Right renal cortex interstitium (tissue), 3 donors: Measurements from ENCODE around the gene TM4SF1. TPM values are rescaled to one million over a fixed set of nuclear protein-coding genes. Genes with fewer than 3 reads are reported as not detected.

ENCODE experiments used
- DNase-seq, 3 donors: peaks; one replicate each; pipeline ENCODE4 v3.0.0-alpha.2; 2013; ENCODE audit warnings: low read depth in 3 of 3, low spot score in 2 of 3
- polyA plus RNA-seq, 3 donors: library from polyadenylated mRNA; unstranded; fragments of 120-200 nt; gene quantifications; one replicate each; pipeline ENCODE4 v1.2.1, GENCODE V29; 2013; ENCODE audit not compliant: insufficient read length in 3 of 3

The TM4SF1 gene, protein sequence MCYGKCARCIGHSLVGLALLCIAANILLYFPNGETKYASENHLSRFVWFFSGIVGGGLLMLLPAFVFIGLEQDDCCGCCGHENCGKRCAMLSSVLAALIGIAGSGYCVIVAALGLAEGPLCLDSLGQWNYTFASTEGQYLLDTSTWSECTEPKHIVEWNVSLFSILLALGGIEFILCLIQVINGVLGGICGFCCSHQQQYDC
- 10 to 100 TPM; 68.7 to 79.2 (median 70.3) TPM for polyA plus RNA-seq

DNA sequence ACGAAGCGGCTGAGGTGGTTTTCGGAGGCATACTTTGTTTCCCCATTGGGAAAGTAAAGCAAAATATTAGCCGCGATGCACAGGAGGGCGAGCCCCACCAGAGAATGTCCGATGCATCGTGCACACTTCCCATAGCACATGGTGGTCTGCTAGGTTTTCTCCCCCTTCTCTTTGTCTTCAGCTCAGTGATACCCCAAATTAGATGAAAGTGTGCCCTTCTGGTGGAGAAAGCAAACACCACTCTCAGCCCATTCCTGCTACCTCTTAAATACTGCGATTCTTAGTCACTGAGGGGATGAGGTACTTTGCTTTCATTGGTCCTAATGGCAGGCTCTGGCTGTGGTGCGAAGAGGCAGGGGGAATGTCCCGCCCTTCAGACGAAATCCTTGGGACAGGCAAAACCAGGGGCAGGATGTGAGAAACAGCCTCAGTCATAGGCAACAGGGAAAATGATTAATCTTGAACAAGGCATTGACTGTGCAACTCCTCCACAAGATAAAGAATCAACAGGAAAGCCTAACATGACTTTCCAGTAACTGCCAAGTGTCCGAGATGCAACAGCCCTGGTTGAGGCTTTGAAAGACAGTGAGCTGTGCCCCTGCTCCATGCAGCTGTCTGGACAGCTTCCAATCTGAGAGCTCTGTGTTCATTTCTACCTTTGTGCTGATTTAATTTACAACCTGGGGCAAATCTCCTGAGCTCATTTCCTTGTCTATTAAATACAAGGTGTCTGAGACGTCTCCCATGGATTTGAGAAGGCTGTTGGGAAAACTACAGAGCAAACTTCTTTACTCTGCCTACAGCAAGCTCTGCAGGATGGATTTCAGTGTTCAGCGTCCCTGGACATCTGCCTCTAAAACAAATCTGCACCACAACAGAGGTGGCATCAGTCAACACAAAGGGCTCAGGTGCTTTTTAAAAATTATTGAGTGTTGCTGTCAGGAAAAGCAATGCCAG is at the start of gene TM4SF1:
TSS of gene TM4SF1 (minus strand) at position 242 of the 957 bp plus-strand sequence. CDS start at position 140, 102 bp downstream.
- DNase-seq = no peak

DNA sequence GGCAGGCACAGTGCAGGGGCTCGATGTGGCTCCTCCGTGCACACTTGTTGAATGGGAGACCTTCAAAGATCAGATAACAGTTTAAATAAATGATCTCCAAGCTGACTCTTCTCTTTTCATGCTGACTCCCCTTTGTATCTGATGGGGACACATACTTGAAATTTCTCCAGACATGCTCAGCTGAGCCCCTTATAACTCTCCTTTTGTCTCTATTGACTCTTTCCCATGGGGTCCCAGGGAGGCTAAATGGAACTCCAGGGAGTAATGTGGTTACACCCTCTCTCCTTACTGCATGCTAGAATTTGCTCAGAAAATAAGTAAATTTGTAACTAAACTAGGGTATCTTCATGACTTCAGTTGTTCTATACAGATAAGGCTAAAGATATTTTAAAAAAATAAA is 48.9 kb upstream of the TM4SF1 start:
- no peak for DNase-seq

DNA sequence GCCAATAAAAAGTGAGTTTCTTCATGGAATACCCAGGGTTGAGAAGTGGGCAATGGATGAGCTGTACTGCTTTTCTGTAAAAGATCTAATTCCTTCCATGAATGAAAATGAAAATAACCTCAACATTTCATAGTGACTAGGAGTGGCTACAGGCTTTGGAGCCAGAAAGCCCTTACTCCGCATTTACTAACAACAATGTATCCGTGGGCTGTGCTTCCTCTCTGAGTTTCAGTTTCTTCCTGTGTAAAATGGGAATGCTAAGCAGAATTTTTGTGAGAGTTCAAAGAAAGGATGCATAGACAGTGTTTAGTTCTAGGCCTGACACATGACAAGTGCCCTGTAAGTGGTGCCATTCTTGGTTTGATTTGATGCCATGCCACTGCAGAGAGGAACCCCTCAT is 47.5 kb upstream of the TM4SF1 start:
- DNase-seq = no peak

DNA sequence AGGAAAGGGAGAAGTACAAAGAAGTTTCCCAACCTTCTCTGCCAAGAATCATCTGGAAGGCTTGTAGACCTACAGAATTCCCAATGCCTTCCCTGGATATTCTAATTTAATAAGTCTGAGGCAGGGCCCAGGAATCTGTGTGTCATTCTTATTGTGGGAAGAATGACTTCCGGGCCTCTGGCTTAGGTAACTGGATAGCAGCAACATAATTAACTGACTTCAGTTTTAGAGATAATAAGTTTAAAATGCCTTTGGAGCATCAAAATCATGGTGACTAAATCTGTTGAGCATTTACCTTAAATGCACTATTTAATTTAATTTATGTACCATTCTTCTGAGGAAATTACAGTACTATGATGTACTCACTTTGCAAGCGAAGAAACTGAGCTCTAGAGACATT is 44.3 kb upstream of the TM4SF1 start:
- no peak for DNase-seq

DNA sequence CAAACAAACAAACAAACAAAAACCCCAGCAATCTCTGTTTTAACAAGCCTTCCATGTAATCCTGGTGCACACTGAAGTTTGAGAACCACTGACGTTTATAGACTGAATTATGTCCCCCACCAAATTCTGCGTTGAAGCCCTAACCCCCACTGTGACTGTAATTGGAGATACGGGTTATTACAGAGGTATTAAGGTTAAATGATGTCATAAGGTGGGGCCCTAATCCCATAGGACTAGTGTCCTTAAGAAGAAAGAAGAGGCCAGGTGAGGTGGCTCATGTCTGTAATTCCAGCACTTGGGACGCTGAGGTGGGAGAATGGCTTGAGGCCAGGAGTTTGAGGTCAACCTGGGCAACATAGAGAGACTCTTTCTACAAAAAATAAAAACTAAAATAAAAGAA is 42.4 kb upstream of the TM4SF1 start:
- DNase-seq = no peak

DNA sequence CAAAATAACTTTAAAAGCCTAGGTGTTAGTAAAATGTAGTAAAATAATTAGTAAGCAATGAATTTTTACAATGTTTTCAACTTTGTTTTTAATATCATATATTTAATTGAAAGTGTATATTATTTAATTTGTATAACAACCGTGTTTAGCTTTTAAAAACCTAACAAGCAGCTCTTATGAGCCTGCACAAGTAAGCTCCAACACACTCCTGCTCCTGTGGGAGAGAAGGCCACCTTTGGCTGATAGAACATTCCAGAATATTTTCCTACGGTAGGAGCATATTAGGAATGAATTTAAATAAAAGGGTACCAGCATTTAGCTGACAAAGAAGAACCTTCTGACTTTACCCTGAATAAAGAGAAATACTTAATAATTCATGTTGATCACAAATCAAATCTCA is 40.3 kb upstream of the TM4SF1 start:
- DNase-seq = no peak

DNA sequence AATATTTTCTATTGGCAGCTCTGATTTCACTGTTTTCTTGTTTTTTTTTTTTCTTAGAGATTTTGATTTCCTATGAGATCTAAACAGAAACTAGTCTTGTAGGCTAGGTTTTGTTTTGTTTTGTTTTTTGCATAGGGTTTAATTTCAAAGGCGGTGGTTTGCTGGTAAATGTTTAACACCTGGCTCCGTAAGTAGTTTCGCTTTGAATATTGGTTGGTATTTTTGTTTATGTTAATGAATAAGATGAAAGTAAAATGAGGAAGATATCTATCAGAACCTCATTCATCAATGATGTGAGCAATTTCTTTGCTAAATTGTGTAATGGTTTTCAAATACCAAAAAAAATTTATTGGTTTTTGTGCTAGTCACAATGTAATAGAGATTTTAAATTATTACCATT is 39.7 kb upstream of the TM4SF1 start:
- DNase-seq = no peak

DNA sequence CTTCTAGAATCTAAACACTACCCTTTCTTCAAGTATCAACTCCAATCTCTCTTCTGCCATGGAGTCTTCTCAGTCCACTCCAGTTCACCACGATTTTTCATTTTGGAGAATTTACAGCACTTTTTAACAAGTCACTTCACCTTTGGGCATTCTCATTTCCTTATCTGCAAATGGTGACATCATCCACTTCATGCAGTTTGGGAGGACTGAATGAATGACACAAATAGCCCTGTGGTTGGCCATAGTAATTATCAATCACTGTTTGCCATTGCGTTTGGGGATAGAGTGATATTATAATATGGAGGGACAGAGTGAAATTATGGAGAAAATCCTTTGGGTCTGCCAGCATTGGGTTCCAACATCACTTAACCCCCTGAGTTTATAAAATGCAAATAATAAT is 38.0 kb upstream of the TM4SF1 start:
- DNase-seq = no peak

DNA sequence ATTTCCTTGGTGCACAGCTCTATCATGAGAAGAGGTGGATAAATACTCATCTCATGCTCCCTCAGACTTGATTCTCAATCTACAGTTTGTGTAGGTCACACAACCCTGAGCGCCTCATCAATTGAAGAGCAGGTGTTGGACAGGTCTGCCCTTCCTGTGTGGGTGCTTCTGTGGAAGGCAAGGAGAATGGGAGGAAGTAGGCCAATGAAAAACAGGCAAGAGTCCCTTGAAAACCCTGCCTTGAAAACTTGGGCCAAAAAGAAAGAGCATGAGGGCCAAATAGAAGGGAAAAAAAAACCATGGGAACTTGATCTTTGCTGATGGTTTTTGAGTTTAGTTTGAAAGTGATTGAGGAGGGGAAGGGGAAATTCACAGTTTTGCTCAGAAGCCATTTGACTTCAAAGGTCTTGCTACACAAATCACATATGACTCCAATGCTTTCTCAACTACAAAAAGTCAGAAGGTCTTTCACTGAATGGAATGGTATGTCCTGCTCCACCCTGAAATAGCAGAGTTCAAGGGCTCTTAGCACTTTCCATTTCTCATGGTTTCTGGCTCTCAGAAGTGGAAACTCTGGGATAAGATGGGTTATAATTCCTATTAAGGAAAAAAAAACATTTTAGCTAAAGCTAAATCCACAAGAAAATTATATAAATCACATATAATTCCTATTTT is 37.2 kb upstream of the TM4SF1 start:
- DNase-seq = peak in 1 of 3 donors; percentile 16

DNA sequence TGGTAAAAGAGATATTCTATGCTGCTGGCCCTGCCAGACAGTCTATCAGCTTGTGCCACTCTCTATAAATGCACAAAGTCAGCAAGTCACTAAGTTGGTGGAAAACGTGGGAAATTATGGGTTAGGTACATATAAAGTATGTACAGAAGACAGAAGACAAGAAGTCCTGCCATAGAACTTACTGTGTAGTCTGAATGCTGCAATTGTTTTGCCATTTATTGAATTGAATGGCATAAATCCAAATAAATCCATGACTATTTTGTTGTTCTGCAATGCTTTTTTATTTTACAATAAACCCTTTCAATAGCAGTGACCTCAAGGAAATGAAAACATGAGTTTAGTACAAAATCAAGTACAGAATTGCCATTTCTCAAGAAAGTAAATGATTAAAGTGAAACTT is 34.1 kb upstream of the TM4SF1 start:
- DNase-seq = no peak

DNA sequence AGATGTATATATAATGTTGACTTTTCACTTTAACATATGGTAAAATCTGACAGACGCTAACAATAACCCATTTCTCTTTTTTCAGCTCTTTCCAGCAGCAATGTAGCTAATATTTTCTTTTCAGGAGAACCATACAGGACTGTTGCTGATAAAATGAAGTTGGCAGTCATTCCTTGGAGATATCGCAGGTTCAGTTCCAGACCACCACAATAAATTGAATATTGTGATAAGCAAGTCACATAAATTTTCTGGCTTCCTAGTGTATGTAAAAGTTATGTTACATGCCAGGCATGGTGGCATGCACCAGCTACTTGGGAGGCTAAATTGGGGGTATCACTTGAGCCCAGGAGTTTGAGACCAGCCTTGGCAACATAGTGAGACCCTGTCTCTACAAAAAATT is 31.9 kb upstream of the TM4SF1 start:
- DNase-seq = no peak

DNA sequence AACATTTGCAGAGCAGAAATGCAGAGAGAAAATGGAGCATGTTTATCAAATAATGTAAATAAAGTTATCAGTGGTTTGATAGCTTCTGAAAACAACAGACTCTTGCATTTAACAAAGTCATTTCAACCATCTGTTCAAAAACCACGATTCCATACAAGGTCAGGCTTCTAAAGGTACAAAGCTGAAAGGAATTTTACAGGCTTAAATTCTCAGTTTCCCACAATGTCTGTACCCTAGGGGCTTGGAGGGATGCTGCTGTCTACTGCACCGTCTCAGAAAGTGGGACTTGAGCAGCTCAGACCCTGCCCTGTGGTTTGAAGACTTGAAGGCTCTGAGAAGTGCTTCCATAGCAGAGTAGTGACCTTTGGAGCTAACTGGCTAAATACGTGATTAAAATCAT is 30.4 kb upstream of the TM4SF1 start:
- no peak for DNase-seq

DNA sequence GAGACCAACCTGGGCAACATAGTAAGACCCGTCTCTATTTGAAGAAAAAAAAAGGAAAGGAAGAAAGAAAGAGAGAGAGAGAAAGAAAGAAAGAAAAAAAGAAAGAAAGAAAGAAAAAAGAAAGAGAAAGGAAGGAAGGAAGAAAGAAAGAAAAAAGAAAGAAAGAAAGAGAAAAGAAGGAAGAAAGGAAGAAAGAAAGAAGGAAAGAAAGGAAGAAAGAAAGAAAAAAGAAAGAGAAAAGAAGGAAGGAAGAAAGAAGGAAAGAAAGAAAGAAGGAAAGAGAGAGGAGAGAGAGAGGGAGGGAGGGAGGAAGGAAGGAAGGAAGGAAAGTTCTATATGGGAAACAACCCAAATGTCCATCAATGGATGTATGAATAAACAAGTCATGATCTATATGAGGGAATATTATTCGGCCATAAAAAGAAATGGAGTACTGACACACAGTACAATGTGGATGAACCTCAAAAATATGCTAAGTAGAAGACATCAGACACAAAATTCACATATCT is 28.8 kb upstream of the TM4SF1 start:
- DNase-seq = no peak

DNA sequence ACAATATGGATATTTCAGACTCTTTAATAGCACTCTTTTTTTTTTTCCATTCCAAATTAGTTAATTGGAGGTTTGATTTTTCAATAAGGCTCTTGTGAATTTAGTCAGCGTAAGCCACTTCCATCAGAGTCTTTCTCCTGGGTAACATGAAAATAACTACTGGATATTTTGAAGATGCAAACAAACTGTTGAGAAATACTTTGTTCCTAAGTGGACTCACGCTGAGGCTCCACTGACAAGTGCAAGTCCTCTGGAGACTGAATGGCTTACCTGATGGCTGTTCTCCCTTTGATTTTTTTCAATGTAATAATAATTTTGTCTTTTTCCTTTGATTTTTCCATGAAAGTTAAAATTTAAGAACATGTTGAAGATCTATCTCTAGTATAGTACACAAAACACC is 26.0 kb upstream of the TM4SF1 start:
- no peak for DNase-seq

DNA sequence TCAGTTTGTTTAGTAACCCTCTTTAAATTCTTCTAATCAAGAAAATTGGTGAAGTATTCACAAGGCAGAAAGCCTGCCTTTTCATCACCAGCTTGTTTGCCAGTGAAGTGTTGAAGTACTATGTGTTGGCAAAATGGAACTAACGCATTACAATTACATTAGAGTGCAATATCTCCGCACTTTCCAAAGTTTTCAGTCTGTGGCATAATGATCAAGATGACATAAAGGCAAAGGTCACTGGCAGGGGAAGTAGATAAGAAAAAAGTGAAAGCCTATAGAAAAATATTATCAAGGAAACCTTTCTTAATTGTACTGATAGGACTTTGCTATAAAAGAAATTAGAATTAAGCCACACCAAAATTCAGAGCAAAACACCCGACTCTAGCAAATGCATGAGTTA is 25.0 kb upstream of the TM4SF1 start:
- DNase-seq = no peak

DNA sequence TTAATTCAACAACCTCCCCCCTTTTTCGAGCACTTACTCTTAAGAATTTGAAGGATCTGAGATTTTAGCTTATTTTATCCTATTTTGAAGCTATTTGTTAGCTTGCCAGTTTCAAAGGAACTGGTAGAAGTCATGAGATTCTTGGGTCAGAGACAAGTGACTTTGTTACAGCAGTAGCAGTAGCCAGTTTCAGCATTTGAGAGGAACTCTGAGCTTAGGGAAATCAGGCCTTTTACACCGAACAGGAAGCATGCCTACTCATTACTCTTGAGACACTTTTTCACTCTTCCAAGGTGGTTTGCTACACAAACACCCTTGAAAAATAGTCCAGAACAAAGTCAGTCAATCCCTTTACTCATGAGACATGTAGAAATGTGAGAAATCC is 24.5 kb upstream of the TM4SF1 start:
- DNase-seq = no peak

DNA sequence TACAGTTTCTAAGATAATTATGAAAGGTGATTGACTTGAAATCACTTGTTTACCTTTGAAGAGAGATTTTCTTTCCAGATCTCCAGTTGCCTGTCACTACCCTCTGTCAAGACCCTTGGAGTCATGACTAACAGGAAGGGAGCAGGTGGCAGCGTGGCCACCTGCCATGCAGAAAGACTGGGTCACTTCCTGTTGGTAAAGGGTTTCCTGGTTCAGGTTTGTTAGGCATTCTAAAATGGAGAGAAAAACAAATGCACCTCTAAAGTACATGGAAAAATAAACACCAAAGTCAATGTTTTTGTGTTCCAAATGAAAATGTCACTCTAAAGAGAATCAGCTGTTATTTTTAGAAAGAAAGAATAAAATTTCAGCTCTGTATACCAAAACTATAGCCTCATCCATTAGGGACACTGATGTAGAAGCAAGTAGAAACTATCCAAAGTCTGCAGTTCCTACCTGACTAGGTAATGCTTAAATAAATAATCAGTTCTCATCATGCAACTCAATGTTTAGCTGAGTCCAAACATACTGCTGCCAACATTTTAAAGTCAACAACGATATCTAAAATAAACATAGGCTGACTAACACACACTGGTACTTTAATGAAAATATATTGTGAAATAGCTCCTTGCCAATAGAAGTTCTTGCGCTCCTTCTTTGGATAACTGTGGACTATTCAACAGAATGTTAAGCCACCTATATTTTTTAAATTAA is 23.9 kb upstream of the TM4SF1 start:
- DNase-seq = no peak

DNA sequence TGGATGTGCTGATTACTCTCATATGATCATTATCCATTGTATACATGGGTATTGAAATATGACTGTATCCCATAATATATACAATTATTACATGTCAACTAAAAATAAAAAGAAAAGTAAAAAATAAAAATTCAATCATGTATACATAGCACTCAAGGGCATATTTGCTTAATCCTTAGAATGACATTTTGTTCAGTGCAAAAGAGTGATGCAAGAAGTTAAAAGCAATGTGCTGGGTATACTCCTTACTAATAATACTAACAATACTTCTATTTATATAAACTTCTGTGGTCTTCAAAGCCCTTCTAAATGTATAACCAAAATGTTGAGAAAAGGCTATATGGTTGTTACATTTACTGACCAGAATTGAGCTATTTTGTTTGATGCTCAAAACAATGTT is 23.2 kb upstream of the TM4SF1 start:
- no peak for DNase-seq

DNA sequence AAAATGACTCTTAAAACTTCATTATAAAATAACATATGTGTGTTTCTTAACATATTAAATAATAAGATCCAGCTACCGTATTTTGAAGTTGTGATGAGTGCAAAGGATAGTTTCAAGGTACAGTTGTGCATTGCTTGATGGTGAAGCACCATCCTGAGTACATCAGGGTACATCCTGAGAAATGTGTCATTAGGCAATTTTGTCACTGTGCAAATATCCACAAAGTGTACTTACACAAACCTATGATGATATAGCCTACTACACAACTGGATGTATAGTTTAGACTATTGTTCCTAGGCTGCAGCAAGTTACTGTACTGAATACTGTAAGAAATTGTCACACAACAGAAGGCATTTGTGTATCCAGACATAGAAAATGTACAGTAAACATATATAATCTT is 20.8 kb upstream of the TM4SF1 start:
- no peak for DNase-seq

DNA sequence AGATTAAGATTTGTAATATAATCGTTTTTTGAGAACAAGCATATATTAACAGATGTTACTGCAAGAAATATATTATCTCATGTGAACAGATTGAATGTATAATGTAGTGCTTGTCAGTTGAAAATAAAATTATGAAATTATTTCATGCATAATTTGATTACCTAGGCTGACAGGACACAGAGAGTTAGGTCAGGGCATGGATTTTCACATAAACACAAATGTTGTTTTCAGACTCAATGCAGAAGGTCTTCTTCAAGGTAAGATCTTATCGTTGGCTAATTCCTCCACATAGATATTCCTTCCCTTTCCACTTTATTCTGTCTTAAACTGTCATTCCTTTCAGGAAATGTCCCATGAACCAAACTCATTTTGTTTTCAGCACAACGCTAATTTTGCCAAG is 20.1 kb upstream of the TM4SF1 start:
- no peak for DNase-seq

DNA sequence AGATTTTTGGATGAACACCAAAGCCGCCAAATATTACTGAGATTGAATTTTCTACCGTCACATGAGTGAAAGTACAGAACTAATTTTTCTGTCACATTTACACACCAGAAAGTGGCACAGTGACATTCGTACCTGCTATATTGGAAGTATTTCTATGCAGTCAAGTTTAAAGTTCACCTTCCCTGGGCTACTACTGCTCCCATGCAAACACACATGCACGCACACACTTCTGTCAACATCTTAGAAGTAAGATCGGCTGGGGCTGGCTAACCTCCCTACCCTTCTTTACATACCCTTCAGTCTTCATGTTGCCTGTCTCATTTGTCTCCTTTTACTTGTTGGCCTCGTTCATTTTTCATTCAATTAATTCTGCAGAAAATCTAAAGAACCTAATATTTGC is 19.0 kb upstream of the TM4SF1 start:
- no peak for DNase-seq
